Fibroblast of pulmonary artery (primary cell): Measurements from ENCODE around the gene SSBP2.
A peak's percentile ranks its signal among the peaks of the same experiment; 100 is the strongest.

Experiments used
- DNase-seq: peaks from one replicate; pipeline ENCODE4 v3.0.0-alpha.2; 2010; ENCODE audit warnings: low read depth
- H3K4me3 ChIP-seq: replicated peaks from 2 replicates; pipeline ENCODE4 v1.5.1; 2011; ENCODE audit warnings: low read depth, mild to moderate bottlenecking, control low read depth, low read length, moderate library complexity
- TF ChIP-seq, protein P1 (sequence below): IDR thresholded peaks from 2 replicates; pipeline ENCODE4 v1.5.1; 2011; ENCODE audit warnings: mild to moderate bottlenecking, control low read depth, low read length, inconsistent platforms; ENCODE audit errors: missing control alignments

SSBP2 gene

DNA sequence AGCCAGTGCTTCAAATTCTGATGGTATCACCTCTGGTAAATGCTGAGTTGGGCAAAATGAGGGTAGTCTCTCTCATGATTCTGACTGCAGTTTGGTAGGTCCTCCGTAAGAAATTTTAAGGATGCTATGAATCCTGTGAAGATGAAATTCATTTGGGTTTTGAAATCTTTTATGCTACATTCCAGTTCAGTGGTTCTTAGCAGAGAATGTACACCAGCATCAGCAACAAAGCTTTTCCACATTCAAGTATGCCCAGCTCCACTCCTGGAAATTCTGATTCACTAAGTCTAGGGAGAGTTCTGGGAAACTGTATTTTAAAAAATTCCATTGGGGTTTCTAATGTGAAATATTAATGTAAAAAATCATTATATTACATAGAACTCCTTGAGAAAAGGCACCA, 323.3 kb downstream of the SSBP2 start:
- H3K4me3 ChIP-seq = no peak overlapping the region
- DNase-seq = no peak
- TF ChIP-seq, protein P1, sequence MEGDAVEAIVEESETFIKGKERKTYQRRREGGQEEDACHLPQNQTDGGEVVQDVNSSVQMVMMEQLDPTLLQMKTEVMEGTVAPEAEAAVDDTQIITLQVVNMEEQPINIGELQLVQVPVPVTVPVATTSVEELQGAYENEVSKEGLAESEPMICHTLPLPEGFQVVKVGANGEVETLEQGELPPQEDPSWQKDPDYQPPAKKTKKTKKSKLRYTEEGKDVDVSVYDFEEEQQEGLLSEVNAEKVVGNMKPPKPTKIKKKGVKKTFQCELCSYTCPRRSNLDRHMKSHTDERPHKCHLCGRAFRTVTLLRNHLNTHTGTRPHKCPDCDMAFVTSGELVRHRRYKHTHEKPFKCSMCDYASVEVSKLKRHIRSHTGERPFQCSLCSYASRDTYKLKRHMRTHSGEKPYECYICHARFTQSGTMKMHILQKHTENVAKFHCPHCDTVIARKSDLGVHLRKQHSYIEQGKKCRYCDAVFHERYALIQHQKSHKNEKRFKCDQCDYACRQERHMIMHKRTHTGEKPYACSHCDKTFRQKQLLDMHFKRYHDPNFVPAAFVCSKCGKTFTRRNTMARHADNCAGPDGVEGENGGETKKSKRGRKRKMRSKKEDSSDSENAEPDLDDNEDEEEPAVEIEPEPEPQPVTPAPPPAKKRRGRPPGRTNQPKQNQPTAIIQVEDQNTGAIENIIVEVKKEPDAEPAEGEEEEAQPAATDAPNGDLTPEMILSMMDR = no peak

DNA sequence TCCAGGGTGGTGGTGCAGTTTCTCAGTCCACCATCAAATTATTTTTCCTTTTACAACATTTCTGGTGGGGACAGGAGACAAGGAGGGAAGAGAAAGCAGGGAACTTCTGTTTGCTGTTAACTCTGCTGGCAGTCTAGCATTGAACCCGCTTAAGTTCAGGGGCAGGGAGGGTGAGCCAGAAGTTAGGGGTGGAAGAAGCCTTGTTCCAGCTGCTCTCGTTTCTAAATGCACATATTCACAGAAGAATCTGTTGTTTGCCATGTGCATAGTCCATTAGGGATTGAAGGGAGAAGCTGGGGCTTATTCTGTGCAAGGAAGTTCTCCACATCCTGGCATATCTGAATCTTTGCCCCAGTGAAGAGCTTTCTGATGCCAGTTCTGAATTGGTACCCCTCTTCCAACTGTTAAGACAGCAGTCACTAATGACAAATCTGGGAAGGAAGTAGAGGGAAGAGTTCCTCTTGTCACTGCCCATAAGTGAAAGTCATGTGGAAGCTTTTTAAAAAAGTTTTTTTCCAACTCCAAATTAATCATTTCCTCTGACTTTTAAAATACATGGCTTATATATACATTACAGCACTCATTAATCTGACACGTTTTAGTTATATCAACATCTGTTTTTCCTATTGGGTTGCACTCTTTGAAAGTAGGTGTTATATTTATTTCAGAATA, 324.4 kb downstream of the SSBP2 start:
- TF ChIP-seq, protein P1 = no peak
- DNase-seq = no peak
- H3K4me3 ChIP-seq = no peak overlapping the region

DNA sequence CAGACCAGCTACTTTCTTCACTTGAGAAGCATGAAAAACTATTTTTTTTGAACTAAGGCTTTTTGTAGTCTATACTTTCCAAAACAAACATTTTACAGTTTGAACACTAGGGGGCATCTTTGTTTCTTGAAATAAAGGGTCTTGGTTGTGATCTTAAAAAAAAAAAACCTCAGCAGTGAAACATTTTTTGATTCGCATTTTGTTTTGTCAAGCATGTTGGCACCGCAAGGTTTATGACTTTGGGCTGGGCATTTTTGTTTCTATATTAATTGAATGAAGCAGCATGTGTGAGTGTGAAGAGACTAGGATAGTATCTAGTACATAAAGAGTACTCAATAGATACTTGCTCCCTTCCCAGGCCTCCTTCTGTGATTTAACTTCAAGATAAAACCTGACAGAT, 325.3 kb downstream of the SSBP2 start:
- no peak overlapping the region for H3K4me3 ChIP-seq
- peak; percentile 66 for DNase-seq
- TF ChIP-seq, protein P1 = peak; percentile 52

DNA sequence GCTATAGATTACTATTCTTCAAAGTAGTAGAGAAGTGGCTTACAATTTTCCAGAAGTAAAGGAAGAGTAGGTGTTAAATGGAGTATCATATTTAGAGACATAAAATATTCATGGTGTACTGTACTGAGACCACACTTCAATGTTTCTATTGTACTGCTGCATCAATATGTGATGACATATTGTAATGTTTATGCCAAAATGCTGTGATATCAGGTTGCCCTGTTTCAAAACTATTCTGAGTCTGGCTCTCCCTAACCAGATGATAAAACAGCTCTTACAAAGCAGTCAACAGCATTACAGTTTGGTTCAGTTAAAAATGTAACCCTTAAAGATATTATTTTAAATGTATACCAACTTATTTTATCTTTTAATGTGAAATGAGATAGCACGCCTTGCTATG, 326.2 kb downstream of the SSBP2 start:
- no peak overlapping the region for H3K4me3 ChIP-seq
- peak; percentile 43 for DNase-seq
- TF ChIP-seq, protein P1 = no peak

DNA sequence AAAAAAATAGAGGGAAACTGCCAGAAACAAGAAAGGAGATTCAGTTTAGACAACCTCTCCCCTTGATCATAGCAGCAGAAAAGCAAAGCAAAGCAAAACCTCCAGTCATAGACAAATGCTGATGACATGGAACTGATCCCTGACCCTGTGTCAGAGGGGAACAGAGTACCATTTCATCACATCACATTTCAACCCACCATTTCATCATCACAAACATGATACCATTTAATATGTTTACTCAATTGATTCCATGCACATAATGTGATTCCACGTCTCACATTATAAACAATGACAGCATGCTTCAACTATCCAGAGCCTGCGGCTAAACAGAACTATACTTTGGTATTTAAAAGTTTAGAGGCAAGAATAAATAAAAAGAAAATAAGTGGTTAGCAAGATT, 328.2 kb downstream of the SSBP2 start:
- DNase-seq = peak; percentile 57
- TF ChIP-seq, protein P1 = no peak
- no peak overlapping the region for H3K4me3 ChIP-seq

DNA sequence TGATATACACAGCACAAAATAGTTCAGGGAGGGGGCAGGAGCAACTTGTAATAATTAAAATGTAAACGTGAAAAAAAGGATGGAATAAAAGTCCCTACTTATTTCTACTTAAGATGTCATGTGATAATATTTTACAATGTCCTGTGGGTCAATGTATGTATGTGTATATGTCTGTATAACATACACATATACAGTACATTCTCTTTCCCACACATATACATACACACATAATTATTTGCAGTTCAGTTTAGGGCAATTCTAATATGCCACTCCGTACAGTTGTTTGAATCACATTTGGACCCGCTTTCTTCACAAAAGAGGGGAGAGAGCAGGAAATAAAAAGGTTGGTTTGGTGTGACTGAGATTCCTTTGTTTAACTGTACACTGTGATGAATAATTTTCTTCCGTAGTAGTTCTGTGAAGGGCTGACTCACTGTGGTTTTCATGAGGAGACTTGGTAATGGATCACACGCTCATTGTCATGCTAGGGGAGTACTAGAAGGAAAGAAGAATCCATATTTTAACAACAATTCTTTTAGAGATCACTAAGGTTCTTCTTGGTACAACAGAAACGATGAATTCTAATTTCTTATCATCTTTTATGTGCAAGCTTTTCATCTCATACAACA, 330.7 kb downstream of the SSBP2 start:
- TF ChIP-seq, protein P1 = no peak
- peak; percentile 91 for DNase-seq
- no peak overlapping the region for H3K4me3 ChIP-seq

DNA sequence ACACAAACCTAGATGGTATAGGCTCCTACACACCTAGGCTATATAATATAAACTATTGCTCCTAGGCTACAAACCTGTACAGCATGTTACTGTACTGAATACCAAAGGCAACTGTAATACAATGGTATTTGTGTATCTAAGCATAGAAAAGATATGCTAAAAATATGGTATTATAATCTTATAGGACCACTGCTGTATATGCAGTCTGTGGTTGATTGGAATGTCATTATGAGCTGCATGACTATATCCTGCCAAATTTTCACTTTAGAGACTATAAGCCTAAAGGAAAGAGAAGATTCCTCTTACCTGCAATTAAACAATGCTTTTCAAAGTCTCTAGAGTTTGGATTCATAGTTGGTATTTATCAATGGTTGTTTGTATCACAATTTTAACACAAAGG, 332.3 kb downstream of the SSBP2 start:
- no peak for DNase-seq
- TF ChIP-seq, protein P1 = no peak
- H3K4me3 ChIP-seq = no peak overlapping the region
